Subcutaneous adipose tissue (tissue), 4 donors: ENCODE measurements around the gene TRMT112. TPM values are rescaled to one million over a fixed set of nuclear protein-coding genes. Genes with fewer than 3 reads are reported as not detected.

ENCODE experiments used
- total RNA-seq, 4 donors: library from RNA; depleted of rRNA; stranded (reverse); fragments of >200 nt; gene quantifications; one replicate each; pipeline ENCODE4 v1.1.0, GENCODE V29; 2016
- TF ChIP-seq, protein P1 (sequence below): fragments of 450-650 bp; IDR thresholded peaks from one replicate; pipeline ENCODE4 v1.5.1; 2016; ENCODE audit warnings: low read depth, mild to moderate bottlenecking, control low read depth, antibody characterized with exemption, moderate library complexity

The TRMT112 gene
- total RNA-seq, 4 donors from 2014 or later, result 225 to 266 (median 241) TPM

- TF ChIP-seq, protein P1, sequence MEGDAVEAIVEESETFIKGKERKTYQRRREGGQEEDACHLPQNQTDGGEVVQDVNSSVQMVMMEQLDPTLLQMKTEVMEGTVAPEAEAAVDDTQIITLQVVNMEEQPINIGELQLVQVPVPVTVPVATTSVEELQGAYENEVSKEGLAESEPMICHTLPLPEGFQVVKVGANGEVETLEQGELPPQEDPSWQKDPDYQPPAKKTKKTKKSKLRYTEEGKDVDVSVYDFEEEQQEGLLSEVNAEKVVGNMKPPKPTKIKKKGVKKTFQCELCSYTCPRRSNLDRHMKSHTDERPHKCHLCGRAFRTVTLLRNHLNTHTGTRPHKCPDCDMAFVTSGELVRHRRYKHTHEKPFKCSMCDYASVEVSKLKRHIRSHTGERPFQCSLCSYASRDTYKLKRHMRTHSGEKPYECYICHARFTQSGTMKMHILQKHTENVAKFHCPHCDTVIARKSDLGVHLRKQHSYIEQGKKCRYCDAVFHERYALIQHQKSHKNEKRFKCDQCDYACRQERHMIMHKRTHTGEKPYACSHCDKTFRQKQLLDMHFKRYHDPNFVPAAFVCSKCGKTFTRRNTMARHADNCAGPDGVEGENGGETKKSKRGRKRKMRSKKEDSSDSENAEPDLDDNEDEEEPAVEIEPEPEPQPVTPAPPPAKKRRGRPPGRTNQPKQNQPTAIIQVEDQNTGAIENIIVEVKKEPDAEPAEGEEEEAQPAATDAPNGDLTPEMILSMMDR, result no peak
Measured at GRCh38 chr11:64296236-64296635, 21.1 kb downstream of the TRMT112 start.

GRCh38 chr11:64295760-64296159 lies 21.6 kb downstream of the TRMT112 start:
- TF ChIP-seq, protein P1, result no peak

DNA sequence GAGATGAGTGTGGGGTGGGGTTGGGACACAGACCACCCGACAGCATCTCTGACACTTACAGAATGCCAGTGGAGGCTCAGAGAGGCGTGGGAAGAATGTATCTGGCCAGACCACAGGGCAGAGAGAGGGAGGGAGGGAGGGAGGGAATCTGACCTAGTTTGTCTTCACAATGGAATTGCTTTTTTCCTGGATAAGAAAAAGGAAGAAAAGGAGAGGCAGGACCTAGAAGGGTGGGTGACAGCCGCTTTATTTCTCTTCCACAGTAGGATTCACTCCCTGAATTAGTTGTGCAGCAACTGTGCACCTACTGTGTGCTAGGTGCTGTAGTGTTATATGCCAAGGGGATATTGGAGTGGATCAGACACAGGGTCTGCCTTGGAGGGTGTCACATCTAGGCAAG lies 22.6 kb downstream of the TRMT112 start:
- TF ChIP-seq, protein P1, result no peak

DNA sequence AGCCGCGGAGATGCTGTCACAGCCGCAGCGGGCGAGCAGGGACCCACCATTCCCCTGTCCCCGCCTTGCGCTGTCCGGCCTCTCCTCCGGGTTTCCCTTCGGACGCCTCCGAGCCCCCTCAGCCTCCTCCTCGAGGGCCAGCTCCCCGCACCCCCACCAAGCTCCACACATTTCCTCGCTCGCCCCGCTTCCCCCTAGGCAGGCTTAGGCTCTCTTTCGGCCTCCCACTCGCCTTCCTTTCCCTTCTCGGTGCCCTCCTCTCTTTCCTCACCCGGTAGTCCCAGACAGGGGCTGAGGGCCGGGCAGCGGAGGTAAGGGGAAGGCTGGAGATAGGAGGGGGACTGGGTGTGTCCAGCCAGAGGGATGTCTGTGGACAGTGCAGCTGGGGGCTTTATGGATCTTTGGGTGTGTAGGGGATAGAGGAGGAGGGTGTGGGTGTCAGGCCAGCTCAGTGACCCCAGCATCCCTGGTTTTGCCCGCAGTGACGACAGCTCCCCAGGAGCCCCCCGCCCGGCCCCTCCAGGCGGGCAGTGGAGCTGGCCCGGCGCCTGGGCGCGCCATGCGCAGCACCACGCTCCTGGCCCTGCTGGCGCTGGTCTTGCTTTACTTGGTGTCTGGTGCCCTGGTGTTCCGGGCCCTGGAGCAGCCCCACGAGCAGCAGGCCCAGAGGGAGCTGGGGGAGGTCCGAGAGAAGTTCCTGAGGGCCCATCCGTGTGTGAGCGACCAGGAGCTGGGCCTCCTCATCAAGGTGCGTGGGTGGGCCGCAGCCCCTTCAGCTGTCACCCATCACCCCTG lies 24.7 kb downstream of the TRMT112 start:
- TF ChIP-seq, protein P1, result no peak

DNA sequence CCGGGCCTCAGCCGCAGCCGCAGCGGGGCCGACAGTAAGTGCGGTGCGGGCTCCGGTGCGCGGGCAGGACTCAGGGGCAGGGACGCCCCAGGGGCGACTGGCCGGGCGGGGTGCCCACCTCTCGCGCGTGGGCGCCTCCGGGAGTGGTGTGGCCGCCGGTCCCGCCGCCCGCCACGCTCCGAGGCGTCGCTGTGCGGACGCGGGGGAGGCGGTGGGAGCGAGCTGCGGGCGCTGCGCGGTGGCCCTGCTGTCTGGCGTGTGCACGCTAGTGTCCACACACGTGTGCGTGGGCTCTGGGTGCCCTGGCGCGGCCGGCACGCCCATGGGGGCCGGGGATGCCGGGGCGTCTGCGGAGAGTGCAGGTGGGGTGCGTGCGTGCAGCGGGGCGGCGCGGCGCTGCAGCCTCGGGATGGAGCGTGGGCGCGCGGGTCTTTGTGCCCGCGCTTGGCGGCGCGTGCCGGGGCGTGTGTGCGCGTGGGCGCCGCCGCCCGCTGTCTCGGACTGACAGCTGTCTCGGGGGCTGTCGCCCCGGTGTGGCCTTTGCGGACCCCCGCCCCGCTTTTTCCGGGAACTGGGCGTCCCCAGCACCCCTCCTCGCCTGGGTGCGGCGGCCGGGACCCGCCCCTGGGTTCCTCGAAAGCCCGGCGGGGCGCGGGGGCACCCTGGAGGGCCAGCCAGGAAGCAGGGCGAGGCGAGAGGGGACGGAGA lies 25.5 kb downstream of the TRMT112 start:
- TF ChIP-seq, protein P1, result no peak

DNA sequence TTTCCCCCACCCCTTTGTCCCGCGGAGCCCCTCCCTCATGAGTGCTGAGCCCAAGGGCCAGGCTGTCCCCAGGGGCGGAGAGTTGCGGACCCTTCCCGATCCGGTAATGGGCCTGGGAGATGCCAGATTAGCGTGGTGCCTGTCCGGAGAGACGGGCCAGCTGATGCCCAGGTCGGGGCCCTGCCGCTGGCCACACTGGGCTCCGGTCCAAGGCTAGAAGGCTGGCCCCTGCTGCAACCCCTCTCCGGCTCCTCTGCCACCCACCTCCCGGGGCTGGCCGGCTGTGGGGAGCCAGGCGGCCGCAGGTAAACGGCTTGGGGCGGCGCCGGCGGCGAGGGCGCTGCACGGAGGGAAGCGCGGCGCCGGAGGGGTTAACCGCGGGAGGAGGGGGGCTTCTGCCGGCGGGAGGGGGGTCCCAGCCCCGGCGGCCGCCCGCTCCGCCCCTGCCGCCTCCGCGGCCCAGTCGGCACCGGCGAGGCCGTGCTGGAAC lies 26.1 kb downstream of the TRMT112 start, which contains the start of gene KCNK4:
Gene KCNK4 (plus strand): TSS at position 41 of the 490 bp plus-strand sequence. CDS start 1,717 bp downstream, outside the sequence.
- TF ChIP-seq, protein P1, result no peak
